Stimulated activated CD8-positive, alpha-beta memory T cell treated with anti-CD3 and anti-CD28 coated beads, Interleukin-12 subunit alpha, Interleukin-12 subunit beta, amount 100 ng/mL, for 24 hours (primary cell): Measurements from ENCODE around the gene CD7.

Source experiments
- DNase-seq: peaks from one replicate; pipeline ENCODE4 v3.0.0-alpha.2; 2020; ENCODE audit errors: extremely low read depth

The CD7 gene

DNA sequence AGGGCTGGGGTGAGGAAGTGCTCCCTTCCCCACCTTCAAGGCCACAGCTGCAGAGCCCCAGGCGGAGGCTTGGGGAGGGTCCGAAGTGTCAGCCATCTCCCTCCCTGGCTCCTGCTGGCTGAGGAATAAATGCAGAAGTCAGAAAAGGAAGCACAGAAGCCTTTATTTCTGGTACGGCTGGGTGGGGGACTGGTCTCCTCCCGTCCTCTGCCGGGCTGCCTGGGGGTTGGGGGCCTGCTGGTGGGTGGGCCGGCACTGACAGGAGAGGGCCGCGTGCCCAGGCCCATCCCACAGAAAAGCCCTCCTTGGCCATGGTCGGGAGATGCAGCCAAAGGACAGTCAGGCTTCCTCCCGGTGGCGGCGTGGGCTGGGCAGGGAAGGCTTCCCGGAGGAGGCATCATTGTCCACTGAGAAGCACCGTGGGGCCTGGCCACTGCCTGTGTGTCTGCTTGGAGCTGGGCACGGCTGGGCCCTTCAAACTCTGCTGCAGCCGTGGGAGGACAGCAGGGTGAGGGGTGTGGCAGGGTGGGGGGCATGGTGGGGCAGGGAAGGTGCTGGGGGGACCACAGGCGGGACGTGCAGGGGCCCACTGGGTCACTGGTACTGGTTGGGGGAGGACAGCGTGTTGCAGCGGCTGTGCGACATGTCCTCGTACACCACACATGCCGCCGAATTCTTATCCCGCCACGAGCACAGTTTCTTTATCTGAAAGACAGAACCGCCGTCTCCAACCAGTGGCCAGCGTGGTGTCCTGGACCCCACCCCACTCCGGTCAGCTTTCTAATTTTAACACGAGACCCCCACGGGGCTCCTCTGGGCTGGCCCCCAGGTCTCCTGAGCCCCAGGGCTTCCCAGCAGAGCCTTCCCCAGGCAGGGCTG is 2.4 kb downstream of the CD7 start:
- DNase-seq, result no peak

DNA sequence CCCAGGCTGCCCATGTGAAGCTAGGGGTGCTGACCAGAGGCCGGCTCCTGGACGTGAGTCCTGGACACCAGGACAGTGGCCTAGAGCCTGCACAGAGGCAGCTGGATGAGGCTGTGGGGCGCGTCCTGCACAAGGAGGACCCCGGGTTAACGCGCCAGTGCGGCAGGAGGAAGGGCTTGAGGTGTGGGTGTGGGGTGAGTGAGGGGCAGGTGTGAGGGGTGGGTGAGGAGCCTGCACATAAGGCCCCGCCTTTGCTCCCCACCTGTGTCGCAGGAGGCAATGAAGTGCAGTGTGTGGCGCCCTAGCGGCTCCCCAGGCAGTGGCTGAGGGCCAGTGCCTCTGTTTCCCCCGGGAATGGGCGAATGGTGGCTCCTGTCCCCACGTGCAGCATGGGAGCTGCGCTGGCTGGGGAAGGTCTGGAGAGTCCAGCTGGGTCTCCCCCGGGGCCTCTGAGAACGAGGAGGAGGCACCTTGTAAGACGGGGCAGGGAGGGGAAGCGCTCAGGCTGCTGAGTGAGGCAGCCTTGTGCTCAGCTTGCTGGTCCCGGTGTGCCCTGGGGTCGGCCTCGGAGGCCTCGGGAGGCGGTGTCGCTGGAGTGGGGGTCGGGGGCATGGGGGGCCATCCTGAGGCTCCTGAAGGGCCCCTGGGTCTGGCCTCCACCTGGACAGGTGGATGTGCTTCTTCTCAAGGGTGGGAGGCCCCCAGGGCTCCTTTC is 3.2 kb downstream of the CD7 start:
- DNase-seq, result no peak

DNA sequence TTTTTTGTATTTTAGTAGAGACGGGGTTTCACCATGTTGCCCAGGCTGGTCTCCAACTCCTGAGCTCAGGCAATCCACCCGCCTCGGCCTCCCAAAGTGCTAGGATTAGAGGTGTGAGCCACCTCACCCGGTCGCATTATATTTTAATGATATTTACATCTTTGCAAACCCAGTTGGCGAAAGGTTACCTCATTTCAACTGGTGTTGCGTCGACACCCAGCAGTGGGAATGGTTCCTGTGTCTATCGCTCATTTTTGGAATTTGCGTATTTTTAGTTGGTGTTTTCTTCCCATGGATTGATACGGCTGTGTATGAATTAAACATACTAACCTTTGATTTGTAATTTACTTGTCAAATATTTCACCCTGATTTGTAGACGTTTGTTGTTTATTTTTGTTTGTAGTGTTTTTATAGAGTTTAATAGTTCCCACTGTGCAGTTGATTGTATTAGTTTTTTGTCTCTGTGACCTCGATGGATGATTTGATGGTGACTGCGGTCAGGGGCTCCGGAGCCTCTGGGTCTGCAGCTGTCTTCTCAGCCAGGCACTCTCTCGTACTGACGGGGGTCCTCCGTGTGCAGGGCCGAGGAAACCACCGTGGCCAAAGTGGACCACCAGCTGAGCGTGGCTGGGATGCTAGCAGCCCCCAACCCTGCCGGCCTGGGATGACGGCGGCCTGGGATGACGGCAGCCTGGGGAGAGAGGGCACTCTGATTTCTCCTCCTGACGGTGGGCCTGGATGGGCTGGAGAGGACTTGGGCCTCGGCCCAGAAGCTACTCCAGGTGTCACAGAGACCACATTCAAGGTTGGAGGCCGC is 4.0 kb downstream of the CD7 start:
- no peak for DNase-seq

DNA sequence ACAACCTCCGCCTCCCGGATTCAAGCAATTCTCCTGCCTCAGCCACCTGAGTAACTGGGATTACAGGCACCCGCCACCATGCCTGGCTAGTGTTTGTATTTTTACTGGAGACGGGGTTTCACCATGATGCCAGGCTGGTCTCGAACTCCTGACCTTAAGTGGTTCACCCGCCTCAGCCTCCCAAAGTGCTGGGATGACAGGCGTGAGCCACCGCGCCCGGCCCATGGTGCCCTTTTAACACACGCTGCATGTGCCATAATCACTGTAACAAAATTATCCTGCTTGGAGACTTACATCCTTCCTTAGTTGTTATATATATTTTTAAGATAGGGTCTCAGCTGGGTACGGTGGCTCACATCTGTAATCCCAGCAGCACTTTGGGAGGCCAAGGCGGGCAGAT is 5.4 kb downstream of the CD7 start:
- DNase-seq, result no peak

DNA sequence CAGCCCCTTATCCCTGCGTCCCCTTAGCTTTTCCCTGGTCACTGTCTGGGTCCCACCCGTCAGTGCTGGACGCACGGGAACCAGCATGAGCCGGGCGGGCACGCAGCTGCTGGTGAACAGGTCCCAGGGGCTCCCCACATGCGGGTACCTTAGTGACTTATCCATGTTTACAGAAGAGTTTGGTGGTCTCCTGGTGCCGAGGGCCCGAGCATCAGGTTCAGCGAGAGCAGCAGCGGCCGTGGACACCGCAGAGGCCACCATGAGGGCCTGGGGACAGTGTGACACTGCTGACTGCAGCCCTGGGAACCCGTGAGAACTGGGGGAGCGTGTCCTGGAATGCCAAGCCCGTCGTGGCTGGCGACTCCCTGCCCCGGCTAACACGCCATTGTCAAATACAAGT is 6.5 kb downstream of the CD7 start:
- DNase-seq, result no peak

DNA sequence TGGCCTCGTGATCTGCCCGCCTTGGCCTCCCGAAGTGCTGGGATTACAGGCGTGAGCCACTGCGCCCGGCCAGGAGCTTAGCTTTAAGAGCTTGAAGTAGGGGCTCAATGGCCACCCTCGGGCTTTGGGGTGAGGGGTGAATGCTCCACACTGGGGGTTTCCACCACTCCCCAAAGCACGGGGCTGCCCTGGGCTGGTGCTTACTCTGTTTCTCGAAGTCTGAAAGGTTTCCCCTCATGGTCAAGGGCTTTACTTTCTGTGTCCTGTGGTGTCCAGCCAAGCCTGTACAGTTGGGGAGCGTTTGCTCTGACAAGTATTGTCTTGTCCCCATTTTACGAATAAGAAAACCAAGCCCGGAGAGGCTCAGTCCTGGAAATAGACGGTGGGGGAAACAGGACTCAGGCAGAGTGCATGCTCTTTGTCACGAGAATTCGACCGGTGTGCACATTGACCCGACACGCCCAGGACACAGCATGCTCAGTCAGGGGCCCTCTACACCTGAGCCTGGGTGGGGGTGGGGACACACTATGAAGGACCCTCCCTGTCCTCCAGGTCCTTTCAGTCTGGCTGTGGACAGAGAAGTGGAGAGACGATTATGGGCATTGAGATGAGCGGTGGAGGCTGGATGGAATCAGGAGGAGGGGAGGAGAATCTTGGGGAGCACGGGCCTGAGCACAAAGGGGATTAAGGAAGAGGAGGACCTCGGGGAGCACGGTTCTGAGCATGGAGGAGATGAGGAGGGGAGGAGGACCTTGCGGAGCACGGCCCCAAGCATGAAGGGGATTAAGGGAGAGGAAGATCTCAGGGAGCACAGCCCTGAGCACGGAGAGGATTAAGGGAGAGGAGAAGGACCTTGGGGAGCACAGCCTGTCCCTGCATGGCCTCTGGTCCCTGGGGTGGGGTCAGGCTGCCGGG is 7.5 kb downstream of the CD7 start:
- DNase-seq, result no peak

DNA sequence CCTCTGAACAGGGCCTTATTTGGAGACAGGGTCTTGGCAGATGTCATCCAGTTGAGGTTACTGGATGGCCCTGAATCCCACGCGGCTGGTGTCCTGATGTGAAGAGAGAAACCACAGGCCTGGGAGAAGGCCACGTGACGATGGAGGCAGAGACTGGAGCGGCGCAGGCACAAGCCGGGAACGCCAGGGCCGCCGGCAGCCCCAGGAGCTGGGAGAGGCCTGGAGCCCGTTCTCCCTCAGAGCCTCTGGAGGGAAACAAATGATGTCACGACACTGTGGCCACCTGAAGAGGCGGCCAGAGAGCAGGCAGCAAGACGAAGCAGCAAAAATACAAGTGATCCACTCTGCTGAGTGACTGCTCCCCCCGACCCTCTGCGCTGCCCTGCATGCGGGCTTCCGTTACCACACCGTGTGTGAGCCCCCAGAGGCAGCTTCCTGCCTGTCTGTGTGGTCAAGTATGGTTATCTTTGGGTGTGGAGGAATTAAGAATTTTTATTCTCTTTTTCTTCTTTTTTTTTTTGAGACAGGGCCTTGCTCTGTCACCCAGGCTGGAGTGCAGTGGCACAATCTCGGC is 11.6 kb downstream of the CD7 start:
- no peak for DNase-seq

DNA sequence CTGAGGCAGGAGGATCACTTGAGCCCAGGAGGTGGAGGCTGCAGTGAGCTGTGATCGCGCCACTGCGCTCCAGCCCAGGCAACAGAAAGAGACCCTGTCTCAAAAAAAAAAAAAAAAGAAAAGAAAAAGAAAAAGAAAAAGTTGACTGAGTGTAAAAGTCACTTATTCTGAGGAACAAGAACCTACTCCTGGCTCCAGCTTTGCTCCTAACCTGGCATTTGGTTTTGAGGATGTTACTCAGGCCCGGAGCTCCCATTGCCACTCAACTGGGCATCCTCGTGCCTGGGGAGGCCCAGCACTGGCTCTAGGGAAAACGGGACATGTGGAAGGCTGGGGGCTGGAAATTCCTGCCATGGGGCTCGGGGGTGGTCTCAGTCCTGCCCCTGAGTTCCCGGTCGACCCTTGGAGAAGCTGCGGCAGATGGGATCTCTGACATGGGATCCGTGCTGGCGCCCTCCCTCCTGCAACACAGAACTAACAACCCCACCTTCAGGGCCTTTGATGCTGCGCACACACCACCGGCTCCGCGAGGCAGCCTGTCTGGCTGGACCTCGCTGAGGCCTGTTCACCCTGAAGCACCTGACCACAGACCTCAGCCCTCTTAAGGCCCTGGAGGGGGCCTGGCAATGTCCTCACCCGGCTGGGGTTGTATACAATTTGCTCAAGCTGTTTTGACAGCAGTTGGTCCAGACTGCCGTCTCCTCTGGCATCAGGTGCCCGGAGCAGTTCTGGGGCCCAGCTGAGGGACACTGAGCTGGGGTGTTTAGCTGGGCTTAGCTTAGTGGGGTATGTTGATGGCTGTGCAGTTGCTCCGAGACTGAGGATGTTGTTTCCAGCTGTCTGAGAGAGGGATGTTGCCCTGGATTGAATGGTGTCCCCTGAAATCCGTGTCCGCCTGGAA is 12.3 kb downstream of the CD7 start:
- DNase-seq, result no peak

DNA sequence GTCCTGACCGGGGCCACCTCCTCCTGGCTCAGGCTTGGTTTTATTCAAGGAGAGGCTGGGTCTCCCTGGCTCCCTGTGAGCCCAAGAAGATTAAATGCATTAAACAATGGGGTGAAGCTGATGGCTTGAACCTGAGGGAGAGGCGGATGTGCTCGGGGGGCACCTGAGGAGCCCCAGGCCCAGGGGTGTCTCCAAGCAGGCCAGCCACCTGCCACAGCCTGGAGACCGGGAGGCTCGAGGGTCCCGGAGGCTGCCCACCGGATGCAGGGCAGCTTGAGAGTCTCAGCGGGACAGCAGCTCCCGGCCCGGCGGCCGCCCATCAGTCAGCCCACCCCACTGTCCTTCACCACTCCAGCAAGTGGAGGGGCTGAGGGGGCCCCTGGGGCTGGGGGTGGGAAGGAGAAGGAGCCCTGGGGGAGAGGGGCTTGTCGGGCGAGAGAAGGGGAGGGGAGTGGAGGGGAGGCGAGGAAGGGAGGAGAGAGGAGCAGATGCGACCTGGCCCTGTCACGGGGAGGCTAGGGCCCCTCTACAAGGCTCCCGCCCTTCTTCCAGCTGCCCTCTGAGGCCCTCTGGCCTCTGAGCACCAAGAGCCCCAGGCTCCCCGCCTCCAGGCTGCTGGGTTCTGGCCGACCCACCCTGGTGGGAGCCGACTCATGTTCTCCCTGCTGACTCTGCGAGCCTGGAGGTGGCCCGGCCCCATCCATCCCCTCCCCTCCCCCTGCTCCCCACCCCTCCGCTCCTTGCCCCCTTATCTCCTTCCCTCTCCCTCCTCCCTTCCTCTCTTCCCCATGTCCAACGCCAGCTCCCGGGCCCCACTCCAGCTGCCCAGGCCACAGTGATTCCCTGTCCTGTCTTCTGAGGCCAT is 13.2 kb downstream of the CD7 start:
- DNase-seq, result no peak

DNA sequence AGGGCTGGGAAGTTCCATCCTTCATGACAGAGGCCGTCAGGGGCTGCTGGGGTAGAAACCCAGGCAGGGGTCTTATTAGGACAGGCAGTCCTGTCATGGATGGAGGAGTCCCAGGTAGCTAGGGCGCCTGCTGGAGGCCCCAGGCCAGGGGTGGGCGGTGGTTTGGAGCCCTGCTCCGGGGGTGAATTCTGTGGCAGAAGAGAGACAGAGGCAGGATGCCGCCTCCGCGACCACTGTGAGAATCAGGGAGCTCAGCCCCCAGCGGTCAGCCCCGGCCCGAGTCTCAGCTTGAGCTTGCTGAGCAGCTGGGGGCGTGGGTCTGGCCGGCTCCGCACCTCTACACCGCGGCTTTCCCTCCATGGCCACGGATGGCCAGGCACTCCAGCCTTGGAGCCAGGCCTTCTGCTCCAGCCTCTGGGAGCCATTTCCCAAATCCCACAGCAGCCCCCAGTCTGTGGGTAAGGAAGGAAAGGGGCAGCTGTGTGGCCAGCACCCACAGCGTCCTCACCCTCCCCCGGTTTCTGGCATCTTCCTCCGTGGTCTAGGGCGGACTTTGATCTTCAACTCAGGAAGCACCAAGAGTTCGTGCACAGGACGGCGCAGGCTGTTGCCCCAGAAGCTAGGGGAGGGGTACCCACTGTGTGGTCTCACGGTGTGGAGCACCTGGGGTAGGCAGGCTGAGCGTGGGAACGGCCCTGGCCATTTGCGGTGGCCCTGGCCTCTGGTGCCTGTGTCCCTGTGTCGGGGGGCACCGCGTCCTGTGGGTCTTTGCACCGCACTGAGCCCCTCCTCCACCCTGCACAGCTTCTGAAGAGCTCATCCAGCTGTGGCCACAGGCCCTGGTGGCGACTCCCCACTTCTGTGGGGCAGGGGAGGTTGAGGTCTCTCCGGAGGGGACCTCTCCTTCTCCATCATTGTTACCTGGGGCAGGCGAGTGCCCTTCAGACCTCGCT is 14.1 kb downstream of the CD7 start:
- no peak for DNase-seq

DNA sequence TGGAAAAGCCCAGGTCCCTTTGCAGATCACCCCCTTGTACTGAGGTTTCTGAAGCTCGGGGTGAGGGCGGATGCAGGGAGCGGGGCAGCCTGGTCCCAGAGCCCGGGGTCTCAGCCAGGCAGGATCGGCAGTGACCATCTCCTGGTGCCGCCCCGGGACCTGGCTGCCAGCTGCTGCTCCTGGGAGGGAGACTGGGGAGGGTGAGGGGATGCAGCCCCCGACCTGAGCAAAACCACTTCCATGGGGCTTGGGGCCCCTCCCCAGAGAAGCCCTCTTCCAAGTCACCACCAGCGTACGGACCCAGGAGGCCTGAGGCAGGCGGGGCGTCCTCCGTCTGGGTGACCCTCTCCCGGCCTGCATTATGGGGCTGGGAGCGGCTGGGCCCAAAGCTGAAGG is 14.8 kb downstream of the CD7 start:
- no peak for DNase-seq

DNA sequence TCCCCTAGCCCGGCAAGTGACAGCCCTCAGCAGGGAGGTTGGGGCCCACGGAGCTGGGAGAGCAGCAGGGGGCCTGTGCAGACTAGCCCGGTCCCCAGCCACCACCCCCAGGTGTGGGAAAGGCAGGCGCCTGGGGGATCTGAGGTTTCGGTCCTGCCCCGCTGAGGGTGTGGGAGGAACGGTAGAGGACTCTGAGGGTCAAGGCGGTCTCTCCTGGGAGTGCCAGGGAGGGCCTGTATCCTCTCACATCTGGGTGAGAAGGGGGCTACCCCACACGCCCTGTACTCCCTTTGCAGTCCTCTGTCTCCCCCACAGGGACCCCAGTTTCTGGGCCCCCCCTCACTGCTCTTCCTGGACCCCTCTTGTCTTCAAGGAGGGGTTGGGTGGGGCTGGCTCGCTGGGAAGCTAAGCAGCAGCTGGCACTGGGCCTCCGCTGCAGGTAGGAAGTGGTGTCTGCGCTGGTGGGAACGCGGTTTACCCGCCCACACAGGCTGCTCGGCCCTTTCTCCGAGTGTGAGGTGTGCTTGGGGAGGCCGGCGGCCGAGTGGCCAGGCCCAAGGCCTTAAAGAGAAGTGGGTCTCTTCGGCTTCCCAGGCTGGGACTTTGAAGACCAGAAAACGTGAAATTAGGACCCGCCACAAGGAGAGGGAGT is 15.4 kb downstream of the CD7 start:
- no peak for DNase-seq

DNA sequence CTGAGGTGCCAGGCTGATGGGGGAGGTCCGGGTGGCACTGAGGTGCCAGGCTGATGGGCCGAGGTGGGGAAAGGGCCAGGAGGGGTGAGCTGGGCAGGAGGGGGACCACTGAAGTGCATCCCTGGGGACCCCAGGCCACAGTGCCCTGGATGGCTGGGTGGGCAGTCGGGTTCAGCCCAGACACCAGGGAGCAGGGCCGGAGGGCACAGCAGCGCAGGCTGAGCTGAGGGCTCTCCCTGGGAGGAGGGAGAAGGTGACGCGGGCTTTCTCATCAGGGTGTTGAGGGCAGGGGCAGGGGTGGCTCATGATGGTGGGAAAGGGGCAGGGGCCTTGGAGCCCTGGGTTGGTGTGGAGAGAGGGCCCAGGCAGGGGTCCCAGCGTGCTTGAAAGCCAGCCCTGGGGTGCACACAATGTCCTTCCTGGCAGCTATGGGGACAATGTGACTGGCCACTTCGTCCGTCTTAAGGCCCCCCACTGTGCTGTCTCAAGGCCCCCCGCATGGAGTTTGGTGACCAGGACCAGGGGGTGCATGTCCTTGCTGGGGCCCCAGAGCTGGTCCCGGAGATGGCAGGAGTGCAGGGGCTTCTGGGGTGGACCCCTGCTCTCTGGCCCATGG is 16.0 kb downstream of the CD7 start:
- DNase-seq, result no peak

DNA sequence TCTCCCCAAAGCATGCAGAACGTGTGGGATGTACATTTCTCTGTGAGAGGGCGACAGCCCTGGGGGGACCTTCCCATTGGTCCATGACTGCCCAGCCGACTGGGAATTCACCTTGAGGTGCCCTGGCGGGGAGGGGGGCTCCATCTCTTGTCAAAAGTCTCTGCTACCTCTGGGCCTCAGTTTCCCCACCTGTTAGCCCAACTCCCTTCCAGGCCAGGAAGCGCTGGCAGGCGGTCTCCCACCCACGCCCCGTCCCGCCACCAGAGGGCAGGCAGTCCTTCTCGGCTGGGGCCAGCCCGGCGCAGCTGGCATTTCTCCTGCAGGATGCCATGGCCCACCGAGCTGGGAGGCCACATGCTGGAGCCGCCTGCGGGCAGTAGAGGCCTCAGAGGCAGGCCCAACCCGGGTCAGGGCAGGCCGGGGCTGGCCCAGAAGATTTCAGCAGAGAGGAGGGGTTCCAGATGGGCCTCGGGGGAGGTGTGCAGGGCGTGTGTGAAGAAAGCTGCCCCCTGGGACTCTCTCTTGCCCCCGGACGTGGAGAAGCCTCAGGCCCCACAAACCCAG is 16.6 kb downstream of the CD7 start:
- no peak for DNase-seq

DNA sequence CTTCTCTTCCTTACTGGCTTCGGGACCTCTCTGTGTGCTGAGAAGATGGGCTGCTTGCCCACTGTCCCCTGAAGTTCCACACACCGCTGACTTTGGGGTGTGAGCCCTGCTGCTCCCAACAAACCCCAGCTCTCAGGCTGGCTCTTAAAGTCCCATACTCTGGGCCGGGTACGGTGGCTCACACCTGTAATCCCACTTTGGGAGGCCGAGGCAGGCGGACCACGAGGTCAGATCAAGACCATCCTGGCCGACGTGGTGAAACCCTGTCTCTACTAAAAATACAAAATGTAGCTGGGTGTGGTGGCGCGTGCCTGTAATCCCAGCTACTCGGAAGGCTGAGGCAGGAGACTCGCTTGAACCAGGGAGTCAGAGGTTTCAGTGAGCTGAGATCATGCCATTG is 17.2 kb downstream of the CD7 start:
- DNase-seq, result no peak

DNA sequence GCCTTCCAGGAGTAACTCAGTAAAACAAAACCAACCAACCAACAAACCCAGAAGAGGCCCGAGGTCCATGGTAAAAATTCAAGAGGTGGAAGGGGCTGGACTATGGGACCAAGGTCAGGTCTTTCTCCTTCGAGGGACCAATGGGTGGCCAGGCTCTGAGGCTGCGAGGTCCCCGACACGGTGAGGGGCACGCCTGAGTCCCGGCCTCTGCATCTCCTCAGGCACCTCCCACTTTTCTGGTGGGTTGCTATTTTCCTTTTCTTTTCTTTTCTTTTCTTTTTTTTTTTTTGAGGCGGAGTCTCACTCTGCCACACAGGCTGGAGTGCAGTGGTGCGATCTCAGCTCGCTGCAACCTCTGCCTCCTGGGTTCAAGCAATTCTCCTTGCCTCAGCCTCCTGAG is 18.0 kb downstream of the CD7 start:
- no peak for DNase-seq
